NB4 (cell line): ENCODE results near the gene DNAH2.
A peak's percentile ranks its signal among the peaks of the same experiment; 100 is the strongest.

ENCODE experiments used
- DNase-seq: peaks from one replicate; pipeline ENCODE4 v3.0.0; 2010; ENCODE audit warnings: low read depth
- H3K4me3 ChIP-seq: one replicate; pipeline ENCODE4 v1.5.1; 2011; ENCODE audit warnings: mild to moderate bottlenecking, low read depth, low read length, moderate library complexity
- MYC ChIP-seq: IDR thresholded peaks from 2 replicates; pipeline ENCODE4 v1.6.1; 2011; ENCODE audit warnings: low read depth, low read length
- POLR2A ChIP-seq: IDR thresholded peaks from 2 replicates; pipeline ENCODE4 v1.6.1; 2011; ENCODE audit warnings: mild to moderate bottlenecking; ENCODE audit not compliant: insufficient read length; ENCODE audit errors: extremely low read depth
- TF ChIP-seq, protein P1 (sequence below): IDR thresholded peaks from one replicate; pipeline ENCODE4 v1.5.1; 2012; ENCODE audit warnings: low read depth, low read length
- TF ChIP-seq, protein P2 (sequence below): IDR thresholded peaks from 2 replicates; pipeline ENCODE4 v1.6.1; 2011; ENCODE audit warnings: low read depth, low read length

Gene DNAH2

DNA sequence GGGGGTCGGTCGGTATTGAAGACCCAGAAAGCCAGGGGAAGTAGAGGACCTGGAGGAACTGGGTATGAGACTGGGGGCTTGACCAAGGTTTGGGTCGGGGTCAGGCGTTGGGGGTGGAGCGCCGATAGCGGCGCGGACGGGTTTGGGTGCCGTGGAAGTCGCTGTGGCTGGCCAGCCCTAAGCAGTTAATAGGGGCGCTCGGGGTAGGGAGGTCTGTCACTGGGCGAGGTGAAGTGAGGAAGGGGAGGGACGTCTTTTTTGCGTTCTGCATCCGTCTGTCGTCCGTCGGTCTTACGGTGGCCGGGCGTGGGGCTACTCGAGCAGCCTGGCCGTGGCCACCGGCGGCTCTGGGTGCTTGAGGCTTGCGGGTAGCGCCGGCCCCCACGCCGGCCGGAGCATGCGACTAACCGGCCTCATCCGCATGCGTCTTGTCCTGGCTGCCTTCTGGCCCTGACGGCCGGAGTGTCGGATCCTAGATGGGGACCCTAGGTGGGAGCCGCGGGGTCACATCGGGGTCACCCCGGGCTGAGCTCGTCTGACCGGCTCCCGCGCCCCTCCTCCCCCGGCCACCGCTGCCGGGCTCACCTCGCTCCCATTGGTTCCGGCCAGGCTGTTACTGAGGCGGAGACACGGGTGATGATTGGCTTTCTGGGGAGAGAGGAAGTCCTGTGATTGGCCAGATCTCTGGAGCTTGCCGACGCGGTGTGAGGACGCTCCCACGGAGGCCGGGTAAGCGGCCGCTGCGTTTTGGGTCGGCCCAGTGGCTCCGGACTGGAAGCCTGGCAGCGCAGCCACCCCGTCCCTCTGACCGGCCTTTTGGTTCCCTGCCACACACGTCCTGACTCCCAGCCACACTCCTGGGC is 127.0 kb downstream of the DNAH2 start:
- TF ChIP-seq POLR2A (peak; percentile 18), MYC (no peak; the same call in 1 of the 2 replicates)
- TF ChIP-seq, protein P1, sequence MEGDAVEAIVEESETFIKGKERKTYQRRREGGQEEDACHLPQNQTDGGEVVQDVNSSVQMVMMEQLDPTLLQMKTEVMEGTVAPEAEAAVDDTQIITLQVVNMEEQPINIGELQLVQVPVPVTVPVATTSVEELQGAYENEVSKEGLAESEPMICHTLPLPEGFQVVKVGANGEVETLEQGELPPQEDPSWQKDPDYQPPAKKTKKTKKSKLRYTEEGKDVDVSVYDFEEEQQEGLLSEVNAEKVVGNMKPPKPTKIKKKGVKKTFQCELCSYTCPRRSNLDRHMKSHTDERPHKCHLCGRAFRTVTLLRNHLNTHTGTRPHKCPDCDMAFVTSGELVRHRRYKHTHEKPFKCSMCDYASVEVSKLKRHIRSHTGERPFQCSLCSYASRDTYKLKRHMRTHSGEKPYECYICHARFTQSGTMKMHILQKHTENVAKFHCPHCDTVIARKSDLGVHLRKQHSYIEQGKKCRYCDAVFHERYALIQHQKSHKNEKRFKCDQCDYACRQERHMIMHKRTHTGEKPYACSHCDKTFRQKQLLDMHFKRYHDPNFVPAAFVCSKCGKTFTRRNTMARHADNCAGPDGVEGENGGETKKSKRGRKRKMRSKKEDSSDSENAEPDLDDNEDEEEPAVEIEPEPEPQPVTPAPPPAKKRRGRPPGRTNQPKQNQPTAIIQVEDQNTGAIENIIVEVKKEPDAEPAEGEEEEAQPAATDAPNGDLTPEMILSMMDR, result no peak
- TF ChIP-seq, protein P2, sequence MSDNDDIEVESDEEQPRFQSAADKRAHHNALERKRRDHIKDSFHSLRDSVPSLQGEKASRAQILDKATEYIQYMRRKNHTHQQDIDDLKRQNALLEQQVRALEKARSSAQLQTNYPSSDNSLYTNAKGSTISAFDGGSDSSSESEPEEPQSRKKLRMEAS, result no peak
- DNase-seq, result peak; percentile 80
- H3K4me3 ChIP-seq, result peak overlapping the region; percentile 70

DNA sequence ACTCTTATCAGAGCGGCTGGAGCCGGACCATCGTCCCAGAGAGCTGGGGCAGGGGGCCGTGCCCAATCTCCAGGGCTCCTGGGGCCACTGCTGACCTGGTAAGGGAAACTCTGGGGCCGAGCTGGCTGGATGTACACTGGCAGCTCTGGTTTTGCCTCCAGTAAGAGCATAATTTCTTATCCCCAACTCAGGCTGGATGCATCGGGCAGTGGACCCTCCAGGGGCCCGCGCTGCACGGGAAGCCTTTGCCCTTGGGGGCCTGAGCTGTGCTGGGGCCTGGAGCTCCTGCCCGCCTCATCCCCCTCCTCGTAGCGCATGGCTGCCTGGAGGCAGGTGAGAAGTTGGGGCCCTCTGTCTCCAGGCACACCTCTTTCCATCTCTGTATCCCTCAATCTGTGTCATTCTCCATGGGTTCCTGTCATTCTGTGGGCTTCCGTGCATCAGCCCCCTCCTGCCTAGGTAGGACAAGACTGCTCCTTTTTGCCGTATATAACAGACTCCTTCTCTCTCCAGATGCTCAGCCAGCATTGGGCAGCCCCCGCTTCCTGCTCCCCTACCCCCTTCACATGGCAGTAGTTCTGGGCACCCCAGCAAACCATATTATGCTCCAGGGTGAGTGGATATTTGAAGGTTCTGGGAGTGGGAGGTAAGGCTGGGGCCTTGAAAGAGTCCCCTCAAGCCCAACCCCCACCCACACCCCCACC is 128.0 kb downstream of the DNAH2 start:
- no peak overlapping the region for H3K4me3 ChIP-seq
- DNase-seq, result no peak
- TF ChIP-seq, protein P1, result no peak
- TF ChIP-seq, protein P2, result no peak
- TF ChIP-seq MYC (no peak), POLR2A (no peak)

DNA sequence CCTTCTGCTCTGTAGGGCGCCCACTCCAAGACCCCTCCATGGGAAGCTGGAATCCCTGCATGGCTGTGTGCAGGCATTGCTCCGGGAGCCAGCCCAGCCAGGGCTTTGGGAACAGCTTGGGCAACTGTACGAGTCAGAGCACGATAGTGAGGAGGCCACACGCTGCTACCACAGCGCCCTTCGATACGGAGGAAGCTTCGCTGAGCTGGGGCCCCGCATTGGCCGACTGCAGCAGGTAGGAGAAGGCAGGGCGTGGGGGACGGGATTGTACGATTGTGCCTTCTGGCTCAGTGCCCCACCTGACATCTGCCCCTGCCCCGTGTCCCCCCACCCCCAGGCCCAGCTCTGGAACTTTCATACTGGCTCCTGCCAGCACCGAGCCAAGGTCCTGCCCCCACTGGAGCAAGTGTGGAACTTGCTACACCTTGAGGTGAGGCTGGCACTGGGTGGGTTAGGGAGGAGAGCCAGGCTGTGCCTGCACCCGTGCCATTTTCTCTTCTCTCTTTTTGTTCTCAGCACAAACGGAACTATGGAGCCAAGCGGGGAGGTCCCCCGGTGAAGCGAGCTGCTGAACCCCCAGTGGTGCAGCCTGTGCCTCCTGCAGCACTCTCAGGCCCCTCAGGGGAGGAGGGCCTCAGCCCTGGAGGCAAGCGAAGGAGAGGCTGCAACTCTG is 128.7 kb downstream of the DNAH2 start:
- no peak for TF ChIP-seq POLR2A
- no peak for TF ChIP-seq MYC
- TF ChIP-seq, protein P2, result no peak
- TF ChIP-seq, protein P1, result no peak
- DNase-seq, result no peak
- no peak overlapping the region for H3K4me3 ChIP-seq

DNA sequence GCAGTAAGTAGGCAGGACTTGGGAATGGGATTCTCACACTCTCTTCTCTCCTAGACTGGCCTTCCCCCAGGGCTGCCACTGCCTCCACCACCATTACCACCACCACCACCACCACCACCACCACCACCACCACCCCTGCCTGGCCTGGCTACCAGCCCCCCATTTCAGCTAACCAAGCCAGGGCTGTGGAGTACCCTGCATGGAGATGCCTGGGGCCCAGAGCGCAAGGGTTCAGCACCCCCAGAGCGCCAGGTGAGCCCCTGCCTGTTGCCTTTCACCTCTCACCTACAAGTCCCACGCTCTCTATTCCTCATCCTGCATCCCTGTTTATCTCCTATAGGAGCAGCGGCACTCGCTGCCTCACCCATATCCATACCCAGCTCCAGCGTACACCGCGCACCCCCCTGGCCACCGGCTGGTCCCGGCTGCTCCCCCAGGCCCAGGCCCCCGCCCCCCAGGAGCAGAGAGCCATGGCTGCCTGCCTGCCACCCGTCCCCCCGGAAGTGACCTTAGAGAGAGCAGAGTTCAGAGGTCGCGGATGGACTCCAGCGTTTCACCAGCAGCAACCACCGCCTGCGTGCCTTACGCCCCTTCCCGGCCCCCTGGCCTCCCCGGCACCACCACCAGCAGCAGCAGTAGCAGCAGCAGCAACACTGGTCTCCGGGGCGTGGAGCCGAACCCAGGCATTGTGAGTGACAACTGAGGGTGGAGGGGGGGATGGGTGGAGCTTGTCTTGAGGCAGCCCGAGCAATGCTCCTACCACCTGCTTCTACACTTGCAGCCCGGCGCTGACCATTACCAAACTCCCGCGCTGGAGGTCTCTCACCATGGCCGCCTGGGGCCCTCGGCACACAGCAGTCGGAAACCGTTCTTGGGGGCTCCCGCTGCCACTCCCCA is 129.5 kb downstream of the DNAH2 start:
- no peak for DNase-seq
- no peak overlapping the region for H3K4me3 ChIP-seq

DNA sequence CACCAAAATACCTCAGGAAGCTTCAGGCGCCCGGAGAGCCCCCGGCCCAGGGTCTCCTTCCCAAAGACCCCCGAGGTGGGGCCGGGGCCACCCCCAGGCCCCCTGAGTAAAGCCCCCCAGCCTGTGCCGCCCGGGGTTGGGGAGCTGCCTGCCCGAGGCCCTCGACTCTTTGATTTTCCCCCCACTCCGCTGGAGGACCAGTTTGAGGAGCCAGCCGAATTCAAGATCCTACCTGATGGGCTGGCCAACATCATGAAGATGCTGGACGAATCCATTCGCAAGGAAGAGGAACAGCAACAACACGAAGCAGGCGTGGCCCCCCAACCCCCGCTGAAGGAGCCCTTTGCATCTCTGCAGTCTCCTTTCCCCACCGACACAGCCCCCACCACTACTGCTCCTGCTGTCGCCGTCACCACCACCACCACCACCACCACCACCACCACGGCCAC is 130.6 kb downstream of the DNAH2 start:
- TF ChIP-seq POLR2A (no peak), MYC (no peak)
- TF ChIP-seq, protein P1, result no peak
- TF ChIP-seq, protein P2, result no peak
- H3K4me3 ChIP-seq, result no peak overlapping the region
- no peak for DNase-seq

More for the DNA sequence above, 129.5 kb downstream of the DNAH2 start:
- TF ChIP-seq POLR2A (no peak), MYC (no peak)
- TF ChIP-seq, protein P1, result no peak
- TF ChIP-seq, protein P2, result no peak
